Activated CD4-positive, alpha-beta T cell treated with anti-CD3 and anti-CD28 coated beads, Interleukin-2, amount 10 ng/mL, durations not matched to agents 7 days and 5 days (primary cell): Measurements from ENCODE around the gene IL17RC. TPM values are rescaled to one million over a fixed set of nuclear protein-coding genes. Genes with fewer than 3 reads are reported as not detected.

ENCODE experiments used
- CTCF ChIA-PET: fragments of 350-600 bp; sonication (Branson Sonifier 250); formaldehyde crosslinking; loops from one replicate; lab custom pipeline; 2021; ENCODE audit warnings: antibody characterized with exemption; lab: Charles Lee
- POLR2A ChIA-PET: fragments of 350-600 bp; sonication (Branson Sonifier 250); formaldehyde crosslinking; loops from one replicate; lab custom pipeline; 2021; ENCODE audit warnings: antibody characterized with exemption; lab: Charles Lee
- DNase-seq: peaks from one replicate; pipeline ENCODE4 v3.0.0-alpha.2; 2020
- H3K27ac Mint-ChIP-seq: one replicate; pipeline ENCODE4 v1.8.0; 2021; ENCODE audit warnings: mild to moderate bottlenecking, moderate library complexity, mixed read lengths
- H3K27me3 Mint-ChIP-seq: one replicate; pipeline ENCODE4 v1.8.0; 2021; ENCODE audit warnings: mixed read lengths
- H3K36me3 Mint-ChIP-seq: one replicate; pipeline ENCODE4 v1.8.0; 2021; ENCODE audit warnings: low read depth, mixed read lengths
- H3K4me1 Mint-ChIP-seq: one replicate; pipeline ENCODE4 v1.8.0; 2021; ENCODE audit warnings: mixed read lengths
- H3K4me3 Mint-ChIP-seq: one replicate; pipeline ENCODE4 v1.8.0; 2021; ENCODE audit warnings: mild to moderate bottlenecking, moderate library complexity, mixed read lengths
- H3K9me3 Mint-ChIP-seq: one replicate; pipeline ENCODE4 v1.8.0; 2021; ENCODE audit warnings: mixed read lengths
- total RNA-seq, 2 experiments: library from RNA; stranded (reverse); gene quantifications; one replicate each; pipeline ENCODE4 v1.2.3, GENCODE V29; 2021

IL17RC gene
- total RNA-seq, 2 experiments from 2014 or later = 0.32 to 0.52 TPM

DNA sequence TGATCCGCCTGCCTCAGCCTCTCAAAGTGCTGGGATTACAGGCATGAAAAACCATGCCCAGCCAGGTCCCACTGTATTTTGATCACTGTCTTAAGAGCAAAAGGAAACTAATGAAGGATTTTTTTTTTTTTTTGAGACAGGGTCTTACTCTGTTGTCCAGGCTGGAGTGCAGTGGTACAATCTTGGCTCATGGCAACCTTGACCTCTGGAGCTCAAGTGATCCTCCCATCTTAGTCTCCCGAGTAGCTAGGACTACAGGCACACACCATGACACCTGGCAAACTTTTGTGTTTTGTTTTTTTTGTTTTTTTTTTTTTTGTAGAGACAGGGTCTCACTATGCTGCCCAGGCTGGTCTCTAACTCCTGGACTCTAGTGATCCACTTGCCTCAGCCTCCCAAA lies 63.4 kb downstream of the IL17RC start:
- Mint-ChIP-seq H3K4me3 (no peak overlapping the region), H3K27me3 (no peaks in the 10 kb centered on the region), H3K4me1 (peaks cover 20% of the 10 kb centered on the region), H3K36me3 (peaks cover 20% of the 10 kb centered on the region), H3K9me3 (no peaks in the 10 kb centered on the region), H3K27ac (no peak overlapping the region)
- ChIA-PET POLR2A (no interaction called here), CTCF (no interaction called here)
- DNase-seq = no peak

Other genes starting within 250 kb of the IL17RC start
- under 1 TPM in 1 of 2 experiments, not detected in 1; 0.25 TPM for gene CPNE9, start 213.3 kb upstream of the IL17RC start, total RNA-seq
- 10 to 100 TPM; 51.3 to 51.6 TPM for gene BRPF1, start 185.4 kb upstream of the IL17RC start, total RNA-seq
- 10 to 100 TPM; 42.3 to 47.9 TPM for gene OGG1, start 167.1 kb upstream of the IL17RC start, total RNA-seq
- gene CAMK1, start 147.2 kb upstream of the IL17RC start, total RNA-seq = 10 to 100 TPM; 18.8 to 19.0 TPM
- 10 to 100 TPM; 77.6 to 82.3 TPM for gene TADA3, start 124.6 kb upstream of the IL17RC start, total RNA-seq
- gene ARPC4, start 124.0 kb upstream of the IL17RC start, total RNA-seq = 100 to 1,000 TPM; 258 to 299 TPM
- 10 to 100 TPM; 51.1 to 55.3 TPM for gene TTLL3, start 106.8 kb upstream of the IL17RC start, total RNA-seq
- gene RPUSD3, start 73.1 kb upstream of the IL17RC start, total RNA-seq = 10 to 100 TPM; 49.8 to 49.9 TPM
- gene CIDEC, start 36.8 kb upstream of the IL17RC start, total RNA-seq = not detected
- 10 to 100 TPM; 29.6 to 30.6 TPM for gene JAGN1, start 26.5 kb upstream of the IL17RC start, total RNA-seq
- 1 to 10 TPM; 1.5 to 2.7 TPM for gene IL17RE, start 14.2 kb upstream of the IL17RC start, total RNA-seq
- gene CRELD1, start 16.7 kb downstream of the IL17RC start, total RNA-seq = 10 to 100 TPM; 13.9 to 16.0 TPM
- gene PRRT3, start 35.3 kb downstream of the IL17RC start, total RNA-seq = 1 to 10 TPM; 4.8 to 5.5 TPM
- 10 to 100 TPM; 53.8 to 55.0 TPM for gene EMC3, start 69.7 kb downstream of the IL17RC start, total RNA-seq
- 10 to 100 TPM; 61.2 to 68.1 TPM for gene FANCD2, start 109.3 kb downstream of the IL17RC start, total RNA-seq
- not detected for gene FANCD2OS, start 191.2 kb downstream of the IL17RC start, total RNA-seq
- 100 to 1,000 TPM; 115 to 128 TPM for gene BRK1, start 198.6 kb downstream of the IL17RC start, total RNA-seq
- 10 to 100 TPM; 65.3 to 65.9 TPM for gene VHL, start 224.7 kb downstream of the IL17RC start, total RNA-seq
- 1 to 10 TPM; 1.6 to 1.9 TPM for gene IRAK2, start 247.8 kb downstream of the IL17RC start, total RNA-seq